Prostate gland (tissue), 2 donors: Measurements from ENCODE around the gene MYO1D. TPM values are rescaled to one million over a fixed set of nuclear protein-coding genes. Genes with fewer than 3 reads are reported as not detected.

ENCODE experiments used
- DNase-seq: peaks from one replicate; pipeline ENCODE4 v3.0.0-alpha.2; 2019; ENCODE audit warnings: low spot score
- H3K27ac ChIP-seq, 2 donors: fragments of 200-600 bp; sonication (generic); 2 replicates each; pipeline ENCODE4 v1.5.1; 2017 to 2019
- H3K27me3 ChIP-seq: fragments of 200-600 bp; sonication (generic); replicated peaks from 2 replicates; pipeline ENCODE4 v1.5.1; 2019; ENCODE audit not compliant: insufficient read depth
- H3K36me3 ChIP-seq, 2 donors: fragments of 200-600 bp; sonication (generic); 1 replicate in 1 of 2; 2 replicates in 1 of 2; pipeline versions ENCODE4 v1.5.1 to v1.8.1; 2017 to 2019
- H3K4me1 ChIP-seq: fragments of 200-600 bp; sonication (generic); replicated peaks from 2 replicates; pipeline ENCODE4 v1.5.1; 2019
- H3K4me3 ChIP-seq, 2 donors: fragments of 200-600 bp; sonication (generic); 2 replicates each; pipeline ENCODE4 v1.5.1; 2017 to 2019
- H3K9me3 ChIP-seq: fragments of 200-600 bp; sonication (generic); 2 replicates; pipeline ENCODE4 v1.5.1; 2017
- CTCF ChIP-seq, 4 experiments: fragments of 200-600 bp in 2 of 4; fragments of 450-650 bp in 2 of 4; sonication (generic) in 2 of 4; IDR thresholded peaks; 1 replicate in 3 of 4; 2 replicates in 1 of 4; pipeline ENCODE4 v1.5.1; 2016 to 2019; ENCODE audit warnings: antibody characterized with exemption in 4 of 4, mild to moderate bottlenecking in 2 of 4, moderate library complexity in 2 of 4
- POLR2A ChIP-seq: fragments of 450-650 bp; IDR thresholded peaks from one replicate; pipeline ENCODE4 v1.6.1; 2016; ENCODE audit warnings: antibody characterized with exemption, mild to moderate bottlenecking
- POLR2AphosphoS5 ChIP-seq: sonication (generic); formaldehyde crosslinking; IDR thresholded peaks from one replicate; pipeline ENCODE4 v1.6.1; 2017; ENCODE audit warnings: antibody characterized with exemption
- WGBS: methylation state at CpG from one replicate; pipeline ENCODE4 v1.1.5; 2018; 5-methylcytosine and 5-hydroxymethylcytosine counted together
- intact Hi-C: fragments of 100-400 bp; cut with DNase I; formaldehyde crosslinking; loops from one replicate; pipeline ENCODE4 v1.14.2; 2022
- total RNA-seq, 2 donors: library from RNA; depleted of rRNA; stranded (reverse); fragments of >200 nt; gene quantifications; one replicate each; pipeline ENCODE4 v1.1.0, GENCODE V29; 2016

MYO1D gene
- total RNA-seq, 2 donors from 2014 or later, result 44.2 to 45.2 TPM

- TF ChIP-seq CTCF (IDR thresholded peaks at IDR 0.05) (no peak), POLR2AphosphoS5 (no peak), POLR2A (no peak)
- intact Hi-C loops, result no loop called here
Observed at GRCh38 chr17:32904891-32905290, 28.0 kb upstream of the MYO1D start.

GRCh38 chr17:32903774-32904673 lies 27.1 kb upstream of the MYO1D start:
- no peak overlapping the region for H3K27ac ChIP-seq
- DNase-seq, result no peak
- no peaks in the 10 kb centered on the region for H3K4me1 ChIP-seq
- 85% methylated on average over 5 of the region's 5 CpGs for WGBS
- intact Hi-C loops, result no loop called here
- no peak overlapping the region for H3K4me3 ChIP-seq
- H3K36me3 ChIP-seq, result no peaks in the 10 kb centered on the region
- H3K9me3 ChIP-seq, result no peaks in the 10 kb centered on the region
- TF ChIP-seq CTCF (IDR thresholded peaks at IDR 0.05), result no peak
- TF ChIP-seq POLR2A, result no peak
- TF ChIP-seq POLR2AphosphoS5, result no peak
- no peaks in the 10 kb centered on the region for H3K27me3 ChIP-seq

More at GRCh38 chr17:32904891-32905290, 28.0 kb upstream of the MYO1D start:
- Histone ChIP-seq H3K27me3 (no peaks in the 10 kb centered on the region), H3K4me3 (no peak overlapping the region), H3K9me3 (no peaks in the 10 kb centered on the region), H3K4me1 (no peaks in the 10 kb centered on the region), H3K27ac (no peak overlapping the region), H3K36me3 (no peaks in the 10 kb centered on the region)
- 72% methylated on average over 3 of the region's 3 CpGs for WGBS
- DNase-seq, result no peak

DNA sequence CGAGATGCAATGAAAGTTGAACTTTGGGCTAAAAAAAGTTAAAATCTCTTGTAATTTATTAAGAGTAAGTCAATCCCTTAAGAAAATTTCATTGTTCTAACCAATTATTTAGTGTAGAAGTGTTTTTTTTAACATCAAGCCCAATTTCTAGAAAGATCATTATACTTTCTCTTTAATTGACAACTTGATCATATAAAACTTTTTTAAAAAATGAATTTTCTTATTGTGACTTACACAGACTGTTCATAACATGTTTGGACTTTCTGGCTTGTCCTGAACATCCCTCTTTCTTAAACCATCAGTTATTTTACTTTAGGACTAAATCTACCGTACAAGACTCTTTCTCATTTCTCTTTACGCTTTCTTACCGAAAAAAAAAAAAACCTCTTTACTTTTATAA lies 24.8 kb upstream of the MYO1D start:
- H3K36me3 ChIP-seq, result no peaks in the 10 kb centered on the region
- intact Hi-C loops, result no loop called here
- WGBS, result 94% methylated on average over 4 of the region's 4 CpGs
- DNase-seq, result no peak
- no peak overlapping the region for H3K27ac ChIP-seq
- H3K27me3 ChIP-seq, result no peaks in the 10 kb centered on the region
- TF ChIP-seq POLR2A, result no peak
- no peak for TF ChIP-seq CTCF (IDR thresholded peaks at IDR 0.05)
- no peak for TF ChIP-seq POLR2AphosphoS5
- H3K4me3 ChIP-seq, result no peak overlapping the region
- H3K9me3 ChIP-seq, result no peaks in the 10 kb centered on the region
- H3K4me1 ChIP-seq, result no peaks in the 10 kb centered on the region

DNA sequence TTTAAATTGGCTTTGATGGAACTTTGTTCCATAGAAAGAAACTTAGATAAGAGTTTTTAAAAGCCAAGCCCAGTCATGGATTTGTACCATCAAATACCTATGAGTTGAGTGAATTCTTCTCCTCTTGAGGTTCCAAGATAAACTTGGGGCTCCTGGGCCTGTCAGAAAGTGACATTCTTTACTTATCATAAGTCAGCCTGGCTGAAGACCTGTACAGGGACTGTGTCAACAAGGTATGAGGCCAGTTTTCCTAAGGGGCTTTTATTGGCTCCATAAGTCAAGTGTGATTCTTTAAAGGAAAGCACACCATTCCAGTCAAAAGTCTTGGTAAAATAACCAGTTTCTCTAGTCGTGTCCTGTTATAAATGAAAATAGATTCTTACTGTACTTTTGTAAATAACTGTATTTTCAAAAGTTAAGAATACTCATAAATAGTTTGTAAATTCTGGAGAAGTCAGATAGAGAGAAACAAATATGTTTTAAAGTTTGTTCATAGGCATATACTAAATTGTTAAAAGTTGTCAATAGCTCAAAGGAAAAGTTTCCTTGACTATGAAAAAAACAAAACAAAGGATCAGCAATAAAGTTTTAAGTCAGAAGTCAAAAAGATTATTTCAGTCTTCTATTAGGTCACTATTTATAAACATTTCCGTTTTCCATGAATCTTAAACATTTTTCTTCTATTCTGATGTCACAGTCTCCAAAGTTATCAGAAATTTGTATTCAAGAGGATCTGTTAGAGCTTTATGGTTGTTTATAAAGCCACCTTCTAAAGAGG lies 22.5 kb upstream of the MYO1D start:
- Histone ChIP-seq H3K36me3 (no peaks in the 10 kb centered on the region), H3K4me3 (no peak overlapping the region), H3K4me1 (no peaks in the 10 kb centered on the region), H3K9me3 (no peaks in the 10 kb centered on the region), H3K27ac (no peak overlapping the region), H3K27me3 (no peaks in the 10 kb centered on the region)
- TF ChIP-seq POLR2AphosphoS5, result no peak
- TF ChIP-seq CTCF (IDR thresholded peaks at IDR 0.05), result no peak
- TF ChIP-seq POLR2A, result no peak
- no peak for DNase-seq
- intact Hi-C loops, result no loop called here
- 50% methylated on average over 2 of the region's 2 CpGs for WGBS
